GM12874 (cell line): ENCODE data around the gene TRMT112.

Experiments used
- TF ChIP-seq, protein P1 (sequence below): IDR thresholded peaks from 2 replicates; pipeline ENCODE4 v1.5.1; 2011; ENCODE audit warnings: low read depth, mild to moderate bottlenecking, control low read depth, low read length, moderate library complexity; ENCODE audit not compliant: insufficient read depth

The TRMT112 gene

DNA sequence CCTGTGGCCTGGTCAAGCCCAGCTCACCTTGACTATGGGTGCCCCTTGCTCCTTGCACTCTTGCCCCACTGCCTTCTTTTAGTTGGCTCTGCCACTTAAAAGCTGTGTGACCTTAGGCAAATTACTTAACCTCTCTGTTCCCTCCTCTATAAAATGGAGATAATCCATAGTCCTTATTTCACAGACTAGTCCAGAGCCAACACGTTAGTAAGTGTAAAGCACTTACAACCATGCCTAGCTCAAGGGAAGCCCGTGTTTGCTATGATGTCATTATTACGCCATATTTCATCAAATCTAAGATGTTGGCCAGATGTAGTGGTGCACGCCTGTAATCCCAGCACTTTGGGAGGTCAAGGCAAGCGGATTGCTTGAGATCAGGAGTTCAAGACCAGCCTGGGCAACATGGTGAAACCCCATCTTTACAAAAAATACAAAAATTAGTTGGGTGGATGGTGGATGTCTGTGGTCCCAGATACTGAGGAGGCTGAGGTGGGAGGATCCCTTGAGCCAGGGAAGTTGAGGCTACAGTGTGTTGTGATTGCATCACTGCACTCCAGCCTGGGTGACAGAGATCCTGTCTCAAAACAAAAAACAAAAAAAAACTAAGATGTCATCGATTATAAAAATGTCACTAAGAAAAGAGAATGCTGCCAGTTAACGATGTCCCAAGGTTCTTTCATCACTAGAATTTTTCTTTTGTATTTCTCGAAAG is 20.3 kb upstream of the TRMT112 start:
- TF ChIP-seq, protein P1, sequence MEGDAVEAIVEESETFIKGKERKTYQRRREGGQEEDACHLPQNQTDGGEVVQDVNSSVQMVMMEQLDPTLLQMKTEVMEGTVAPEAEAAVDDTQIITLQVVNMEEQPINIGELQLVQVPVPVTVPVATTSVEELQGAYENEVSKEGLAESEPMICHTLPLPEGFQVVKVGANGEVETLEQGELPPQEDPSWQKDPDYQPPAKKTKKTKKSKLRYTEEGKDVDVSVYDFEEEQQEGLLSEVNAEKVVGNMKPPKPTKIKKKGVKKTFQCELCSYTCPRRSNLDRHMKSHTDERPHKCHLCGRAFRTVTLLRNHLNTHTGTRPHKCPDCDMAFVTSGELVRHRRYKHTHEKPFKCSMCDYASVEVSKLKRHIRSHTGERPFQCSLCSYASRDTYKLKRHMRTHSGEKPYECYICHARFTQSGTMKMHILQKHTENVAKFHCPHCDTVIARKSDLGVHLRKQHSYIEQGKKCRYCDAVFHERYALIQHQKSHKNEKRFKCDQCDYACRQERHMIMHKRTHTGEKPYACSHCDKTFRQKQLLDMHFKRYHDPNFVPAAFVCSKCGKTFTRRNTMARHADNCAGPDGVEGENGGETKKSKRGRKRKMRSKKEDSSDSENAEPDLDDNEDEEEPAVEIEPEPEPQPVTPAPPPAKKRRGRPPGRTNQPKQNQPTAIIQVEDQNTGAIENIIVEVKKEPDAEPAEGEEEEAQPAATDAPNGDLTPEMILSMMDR: no peak

DNA sequence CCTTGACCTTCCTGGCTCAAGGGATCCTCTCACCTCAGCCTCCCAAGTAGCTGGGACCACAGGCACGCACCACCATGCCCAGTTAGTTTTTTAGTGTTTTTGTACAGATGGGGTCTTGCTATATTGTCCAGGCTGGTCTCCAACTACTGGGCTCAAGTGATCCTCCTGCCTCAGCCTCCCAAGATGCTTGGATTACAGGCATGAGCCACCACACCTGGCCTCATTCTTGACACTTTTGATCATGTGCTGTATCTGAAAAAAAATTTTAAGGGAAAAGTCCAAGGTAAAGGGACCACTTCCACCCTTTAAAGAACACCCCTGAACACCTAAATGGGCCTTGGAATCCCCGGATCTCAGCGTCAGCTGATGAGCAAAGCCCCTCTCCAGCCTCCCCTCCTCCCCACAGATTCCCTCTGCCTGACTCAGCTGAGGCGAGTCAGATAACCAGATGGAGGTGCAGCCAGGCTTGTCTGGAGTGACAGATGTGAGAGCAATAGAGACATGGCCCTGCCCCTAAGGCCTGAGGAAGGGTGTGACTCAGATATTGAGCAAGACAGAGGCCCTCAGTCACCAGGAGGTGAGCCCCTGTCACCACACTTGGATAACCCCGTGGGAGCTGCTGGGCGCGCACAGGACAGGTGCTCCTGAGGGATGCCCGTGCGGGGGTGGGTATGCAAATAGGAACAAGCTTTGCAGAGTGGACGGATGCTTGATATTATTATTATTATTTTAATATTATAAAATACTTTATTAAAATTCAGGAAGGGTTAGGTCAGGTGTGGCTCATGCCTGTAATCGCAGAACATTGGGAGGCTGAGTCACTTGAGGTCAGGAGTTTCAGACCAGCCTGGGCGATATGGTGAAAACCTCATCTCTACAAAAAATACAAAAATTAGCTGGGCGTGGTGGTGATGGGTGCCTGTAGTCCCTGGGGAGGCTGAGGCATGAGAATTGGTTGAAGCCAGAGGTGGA is 17.7 kb upstream of the TRMT112 start:
- TF ChIP-seq, protein P1: no peak

DNA sequence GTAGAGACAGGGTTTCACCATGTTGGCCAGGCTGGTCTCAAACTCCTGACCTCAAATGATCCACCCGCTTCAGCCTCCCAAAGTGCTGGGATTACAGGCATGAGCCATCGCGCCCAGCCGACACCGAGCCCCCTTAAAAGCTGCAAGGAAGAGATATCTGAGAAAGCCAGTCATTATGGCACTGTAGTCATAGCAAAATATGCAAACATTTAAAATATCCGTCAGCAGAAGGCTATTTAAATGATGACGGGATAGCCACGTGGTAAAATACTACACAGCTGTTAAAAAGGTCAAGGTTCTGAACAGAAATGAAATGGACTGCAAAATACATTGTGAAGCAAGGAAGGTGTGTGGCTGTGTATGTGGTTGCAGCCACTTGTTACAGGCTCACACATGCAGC is 16.2 kb upstream of the TRMT112 start:
- TF ChIP-seq, protein P1: no peak

DNA sequence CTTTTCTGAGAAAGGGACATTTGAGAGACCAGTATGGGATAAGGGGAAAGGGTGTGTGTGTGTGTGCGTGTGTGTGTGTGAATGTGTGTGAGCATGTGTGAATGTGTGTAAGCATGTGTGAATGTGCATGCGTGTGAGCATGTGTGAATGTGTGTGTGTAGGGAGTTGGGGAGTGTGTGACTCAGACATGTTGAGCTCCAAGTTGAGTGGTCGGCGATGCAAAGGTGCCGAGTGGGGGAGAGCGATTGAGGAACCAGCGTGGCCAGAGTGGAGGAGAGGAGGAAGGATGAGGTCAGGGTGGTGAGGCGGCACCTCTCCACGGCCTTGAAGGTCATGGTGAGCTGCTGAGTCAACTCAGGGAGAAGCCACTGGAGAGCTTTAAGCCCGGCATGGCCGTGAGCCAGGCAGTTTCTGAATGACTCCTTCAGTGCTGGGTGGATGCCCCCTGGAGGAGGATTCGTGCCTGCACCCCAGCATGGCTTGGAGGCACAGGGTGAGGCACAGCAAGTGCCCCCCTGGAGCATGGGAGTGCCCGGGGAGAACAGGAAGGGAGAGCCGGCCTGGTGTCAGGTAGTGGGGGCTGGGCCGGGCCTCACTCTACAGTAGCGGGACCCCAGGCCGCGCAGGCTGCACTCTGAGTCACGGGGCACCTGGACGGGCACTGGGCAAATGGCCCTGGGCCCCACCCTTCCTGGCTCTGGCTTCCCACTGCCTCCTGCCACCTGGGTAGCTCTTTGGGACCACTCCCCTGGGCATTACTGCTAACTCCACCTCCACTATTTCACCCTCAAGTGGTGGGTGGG is 14.4 kb upstream of the TRMT112 start:
- TF ChIP-seq, protein P1: peak; percentile 87

DNA sequence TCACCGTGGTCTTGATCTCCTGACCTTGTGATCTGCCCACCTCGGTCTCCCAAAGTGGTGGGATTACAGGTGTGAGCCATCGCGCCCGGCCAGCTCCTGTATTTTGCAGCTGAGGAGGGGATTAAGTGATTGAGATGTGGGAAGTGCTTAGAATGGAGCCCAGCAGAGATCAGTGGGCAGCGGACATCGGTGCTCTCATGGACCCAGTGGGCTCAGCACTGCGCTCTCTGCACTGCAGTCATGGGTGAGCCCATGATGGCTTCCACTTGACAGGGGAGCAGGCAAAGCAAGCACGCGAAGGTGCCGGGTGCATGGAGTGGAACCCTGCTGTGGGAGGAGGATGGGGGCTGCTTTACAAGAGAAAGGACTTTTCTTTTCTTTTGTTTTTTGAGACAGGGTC is 13.5 kb upstream of the TRMT112 start:
- TF ChIP-seq, protein P1: no peak

DNA sequence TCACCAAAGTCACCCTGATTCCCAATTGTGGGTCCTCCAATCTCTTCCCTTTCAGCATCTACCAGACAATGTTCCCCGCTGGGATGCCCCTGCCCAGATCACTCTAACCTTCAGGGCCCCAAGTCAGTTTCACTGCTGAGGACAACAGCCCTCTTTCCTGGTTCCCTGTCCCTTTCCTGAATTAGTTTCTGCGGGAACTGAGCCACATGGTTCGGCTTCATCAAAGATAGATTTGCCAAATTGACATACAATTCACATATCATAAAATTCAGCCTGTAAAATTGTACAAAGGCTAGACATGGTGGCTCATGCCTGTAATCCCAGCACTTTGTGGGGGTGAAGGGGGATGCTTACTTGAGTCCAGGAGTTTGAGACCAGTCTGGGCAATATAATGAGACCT is 10.6 kb upstream of the TRMT112 start:
- TF ChIP-seq, protein P1: no peak

DNA sequence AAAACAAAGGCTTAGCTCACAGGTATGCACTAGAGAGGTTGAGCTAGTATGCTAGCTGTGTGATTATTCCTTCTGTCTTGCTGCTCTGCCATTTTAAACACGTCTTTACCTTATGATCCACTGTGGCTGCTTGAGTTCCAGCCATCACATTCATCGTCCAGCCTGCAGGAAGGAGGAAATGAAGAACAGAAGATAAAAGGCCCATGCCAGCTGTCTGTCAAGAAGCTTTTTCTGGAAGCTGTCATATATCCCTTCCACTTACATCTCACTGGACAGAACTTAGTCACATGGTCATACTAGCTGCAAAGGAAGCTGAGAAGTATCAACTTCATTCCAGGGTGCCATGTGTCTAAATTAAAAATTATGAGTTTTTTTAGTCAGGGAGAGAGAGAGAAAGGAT is 10.0 kb upstream of the TRMT112 start:
- TF ChIP-seq, protein P1: no peak
